HG02642 (cell line): ENCODE results near the gene REPS1.
A peak's percentile ranks its signal among the peaks of the same experiment; 100 is the strongest.
"Not testable (repeated sequence)": the region's sequence is repeated elsewhere in the genome, so short reads cannot be mapped to it uniquely, and the experiment has no call there.

ENCODE experiments used
- ATAC-seq: cut with Tn5 transposase; IDR thresholded peaks from one replicate; pipeline ENCODE4 v1.9.1; 2021; ENCODE audit warnings: mild to moderate bottlenecking; ENCODE audit not compliant: unreplicated experiment, poor library complexity

The REPS1 gene

GRCh38 chr6:138987643-138988468 is at the start of gene REPS1:
Gene REPS1 (minus strand): TSS chr6:138988253. CDS start chr6:138987682, 571 bp downstream.
- ATAC-seq: peak; percentile 95

- ATAC-seq: no peak
Observed at GRCh38 chr6:139037490-139037889, 49.4 kb upstream of the REPS1 start.

- peak; percentile 46 for ATAC-seq
Observed at GRCh38 chr6:139030228-139030963, 42.3 kb upstream of the REPS1 start.

GRCh38 chr6:139029470-139030227 is 41.6 kb upstream of the REPS1 start:
- peak; percentile 38 for ATAC-seq

GRCh38 chr6:139028658-139029469 is 40.8 kb upstream of the REPS1 start, which contains the start of gene ABRACL:
Gene ABRACL (plus strand): TSS chr6:139028745. CDS start chr6:139034161, 5,416 bp downstream.
- peak; percentile 66 for ATAC-seq

- peak; percentile 1 for ATAC-seq
Observed at GRCh38 chr6:139028215-139028657, 40.2 kb upstream of the REPS1 start.

GRCh38 chr6:139027620-139028182 is 39.6 kb upstream of the REPS1 start:
- ATAC-seq: no peak

- ATAC-seq: not testable (repeated sequence)
Observed at GRCh38 chr6:139025416-139025815, 37.4 kb upstream of the REPS1 start.

GRCh38 chr6:139020689-139021088 is 32.6 kb upstream of the REPS1 start:
- ATAC-seq: no peak

- ATAC-seq: no peak
Observed at GRCh38 chr6:139019722-139020121, 31.7 kb upstream of the REPS1 start.

GRCh38 chr6:139017227-139017626 is 29.2 kb upstream of the REPS1 start:
- ATAC-seq: no peak

- peak; percentile 91 for ATAC-seq
Observed at GRCh38 chr6:139016337-139017213, 28.5 kb upstream of the REPS1 start.

- no peak for ATAC-seq
Observed at GRCh38 chr6:139014945-139015344, 26.9 kb upstream of the REPS1 start.

GRCh38 chr6:139013185-139013800 is 25.2 kb upstream of the REPS1 start:
- ATAC-seq: no peak

GRCh38 chr6:139011980-139012379 is 23.9 kb upstream of the REPS1 start:
- no peak for ATAC-seq

- ATAC-seq: no peak
Observed at GRCh38 chr6:139010674-139011073, 22.6 kb upstream of the REPS1 start.

- no peak for ATAC-seq
Observed at GRCh38 chr6:139008117-139008516, 20.1 kb upstream of the REPS1 start.

- no peak for ATAC-seq
Observed at GRCh38 chr6:139007428-139007827, 19.4 kb upstream of the REPS1 start.
